Tibial artery (tissue), 4 donors: Measurements from ENCODE around the gene RUVBL2.
A peak's percentile ranks its signal among the peaks of the same experiment; 100 is the strongest.

ENCODE experiments used
- DNase-seq, 2 donors: peaks; one replicate each; pipeline ENCODE4 v3.0.0-alpha.2; 2019
- H3K27ac ChIP-seq, 2 donors: fragments of 200-600 bp; sonication (generic) in 1 of 2; 1 replicate in 1 of 2; 2 replicates in 1 of 2; pipeline ENCODE4 v1.5.1; 2018 to 2019; ENCODE audit warnings: mild to moderate bottlenecking in 1 of 2
- H3K27me3 ChIP-seq, 2 donors: fragments of 200-600 bp; sonication (generic) in 1 of 2; one replicate each; pipeline versions ENCODE4 v1.5.1 to v1.6.0; 2016 to 2019
- H3K36me3 ChIP-seq, 3 donors: fragments of 200-600 bp; sonication (generic) in 2 of 3; one replicate each; pipeline ENCODE4 v1.5.1; 2016 to 2019; ENCODE audit warnings: mild to moderate bottlenecking in 2 of 3
- H3K4me1 ChIP-seq, 4 donors: fragments of 200-600 bp; sonication (generic) in 2 of 4; 1 replicate in 3 of 4; 2 replicates in 1 of 4; pipeline ENCODE4 v1.5.1; 2016 to 2019
- H3K4me3 ChIP-seq, 2 donors: fragments of 200-600 bp; sonication (generic) in 1 of 2; 1 replicate in 1 of 2; 2 replicates in 1 of 2; pipeline ENCODE4 v1.5.1; 2018 to 2019; ENCODE audit warnings: mild to moderate bottlenecking in 2 of 2
- H3K9me3 ChIP-seq, 3 donors: fragments of 200-600 bp; sonication (generic) in 1 of 3; one replicate each; pipeline ENCODE4 v1.5.1; 2016 to 2019
- CTCF ChIP-seq, 2 experiments: fragments of 200-600 bp in 1 of 2; fragments of 450-650 bp in 1 of 2; IDR thresholded peaks; one replicate each; pipeline ENCODE4 v1.5.1; 2017 to 2019; ENCODE audit warnings: antibody characterized with exemption in 2 of 2, mild to moderate bottlenecking in 1 of 2, moderate library complexity in 1 of 2
- intact Hi-C: fragments of 100-400 bp; cut with DNase I; formaldehyde crosslinking; loops from one replicate; pipeline ENCODE4 v1.15.0; 2023; ENCODE audit warnings: low total_unique reads

RUVBL2 gene

GRCh38 chr19:48967346-48968178, 26.1 kb upstream of the RUVBL2 start:
- peak overlapping the region; percentile 88 to 97 for H3K27ac ChIP-seq
- H3K9me3 ChIP-seq: no peaks in the 10 kb centered on the region
- no peaks in the 10 kb centered on the region for H3K27me3 ChIP-seq
- intact Hi-C loops: loop anchor here (10.0 kb wide), 1 partner anchor 93 kb away; the partner anchor contains the start of gene PPP1R15A
- peak overlapping the region; percentile 83 to 90 for H3K4me3 ChIP-seq
- H3K4me1 ChIP-seq: peaks cover 0 to 60% (median 48%) of the 10 kb centered on the region in 4 donors
- TF ChIP-seq CTCF (IDR thresholded peaks at IDR 0.05): no peak
- peak; percentile 62 to 80 for DNase-seq
- peaks cover 41 to 59% (median 42%) of the 10 kb centered on the region in 3 donors for H3K36me3 ChIP-seq

- Histone ChIP-seq H3K4me1 (peaks cover 0 to 54% (median 44%) of the 10 kb centered on the region in 4 donors), H3K27me3 (no peaks in the 10 kb centered on the region), H3K9me3 (no peaks in the 10 kb centered on the region), H3K4me3 (no peak overlapping the region), H3K36me3 (peaks cover 48 to 66% (median 48%) of the 10 kb centered on the region in 3 donors), H3K27ac (peak overlapping the region; percentile 88 to 97)
- no peak for DNase-seq
- TF ChIP-seq CTCF (IDR thresholded peaks at IDR 0.05): no peak
- intact Hi-C loops: loop anchor here (10.0 kb wide), 1 partner anchor 93 kb away; the partner anchor contains the start of gene PPP1R15A
These were observed 25.5 kb upstream of the RUVBL2 start for GRCh38 chr19:48968179-48968661.

GRCh38 chr19:48968813-48969218, 24.9 kb upstream of the RUVBL2 start:
- Histone ChIP-seq H3K4me1 (peaks cover 0 to 48% (median 38%) of the 10 kb centered on the region in 4 donors), H3K9me3 (no peaks in the 10 kb centered on the region), H3K27me3 (no peaks in the 10 kb centered on the region), H3K36me3 (peaks cover 54 to 72% (median 54%) of the 10 kb centered on the region in 3 donors), H3K4me3 (no peak overlapping the region), H3K27ac (peak overlapping the region in 1 of 2 donors; percentile 88)
- DNase-seq: no peak
- intact Hi-C loops: loop anchor here (10.0 kb wide), 1 partner anchor 94 kb away; the partner anchor contains the start of gene PPP1R15A
- TF ChIP-seq CTCF (IDR thresholded peaks at IDR 0.05): no peak

- H3K4me3 ChIP-seq: no peak overlapping the region
- peaks cover 0 to 41% (median 31%) of the 10 kb centered on the region in 4 donors for H3K4me1 ChIP-seq
- H3K9me3 ChIP-seq: no peaks in the 10 kb centered on the region
- TF ChIP-seq CTCF (IDR thresholded peaks at IDR 0.05): no peak
- intact Hi-C loops: loop anchor here (5.0 to 10.0 kb wide), 2 partner anchors 95 to 172 kb away; partner anchors contain the start of gene PPP1R15A
- peaks cover 60 to 78% (median 61%) of the 10 kb centered on the region in 3 donors for H3K36me3 ChIP-seq
- H3K27me3 ChIP-seq: no peaks in the 10 kb centered on the region
- H3K27ac ChIP-seq: peak overlapping the region in 1 of 2 donors; percentile 88
- no peak for DNase-seq
These were observed 24.2 kb upstream of the RUVBL2 start for GRCh38 chr19:48969276-48970138.

GRCh38 chr19:48970139-48970766, 23.4 kb upstream of the RUVBL2 start:
- TF ChIP-seq CTCF (IDR thresholded peaks at IDR 0.05): no peak
- H3K4me1 ChIP-seq: peaks cover 0 to 37% (median 28%) of the 10 kb centered on the region in 4 donors
- H3K27me3 ChIP-seq: no peaks in the 10 kb centered on the region
- peaks cover 63 to 86% (median 67%) of the 10 kb centered on the region in 3 donors for H3K36me3 ChIP-seq
- no peak overlapping the region for H3K4me3 ChIP-seq
- DNase-seq: no peak
- intact Hi-C loops: loop anchor here (5.0 kb wide), 1 partner anchor 173 kb away; no protein-coding TSS in a partner anchor
- H3K9me3 ChIP-seq: no peaks in the 10 kb centered on the region
- H3K27ac ChIP-seq: peak overlapping the region in 1 of 2 donors; percentile 29
